GM23248 (cell line): ENCODE results near the gene SRP54.

Experiments
- EZH2 ChIP-seq: fragments of 200-600 bp; sonication (generic); IDR thresholded peaks from 2 replicates; pipeline ENCODE4 v1.6.1; 2018; ENCODE audit warnings: antibody characterized with exemption, mild to moderate bottlenecking; ENCODE audit not compliant: insufficient read depth, poor library complexity, severe bottlenecking
- EZH2phosphoT487 ChIP-seq: fragments of 200-600 bp; sonication (generic); IDR thresholded peaks from 2 replicates; pipeline ENCODE4 v1.6.1; 2018; ENCODE audit warnings: antibody characterized with exemption, moderate library complexity, mild to moderate bottlenecking, low read depth; ENCODE audit not compliant: insufficient read depth

GRCh38 chr14:35051796-35052195 lies 69.0 kb downstream of the SRP54 start:
- no peak for TF ChIP-seq EZH2
- TF ChIP-seq EZH2phosphoT487: no peak
